Measurements from ENCODE around the gene IPPK.

IPPK gene

GRCh38 chr9:92655366-92655765, 14.6 kb downstream of the IPPK start:
- H3K27ac Mint-ChIP-seq = no peak overlapping the region

GRCh38 chr9:92654481-92655301, 15.2 kb downstream of the IPPK start:
- peaks cover 39% of the 10 kb centered on the region for H3K36me3 Mint-ChIP-seq (ENCODE audit: low read depth)
- TF ChIP-seq, protein P1, sequence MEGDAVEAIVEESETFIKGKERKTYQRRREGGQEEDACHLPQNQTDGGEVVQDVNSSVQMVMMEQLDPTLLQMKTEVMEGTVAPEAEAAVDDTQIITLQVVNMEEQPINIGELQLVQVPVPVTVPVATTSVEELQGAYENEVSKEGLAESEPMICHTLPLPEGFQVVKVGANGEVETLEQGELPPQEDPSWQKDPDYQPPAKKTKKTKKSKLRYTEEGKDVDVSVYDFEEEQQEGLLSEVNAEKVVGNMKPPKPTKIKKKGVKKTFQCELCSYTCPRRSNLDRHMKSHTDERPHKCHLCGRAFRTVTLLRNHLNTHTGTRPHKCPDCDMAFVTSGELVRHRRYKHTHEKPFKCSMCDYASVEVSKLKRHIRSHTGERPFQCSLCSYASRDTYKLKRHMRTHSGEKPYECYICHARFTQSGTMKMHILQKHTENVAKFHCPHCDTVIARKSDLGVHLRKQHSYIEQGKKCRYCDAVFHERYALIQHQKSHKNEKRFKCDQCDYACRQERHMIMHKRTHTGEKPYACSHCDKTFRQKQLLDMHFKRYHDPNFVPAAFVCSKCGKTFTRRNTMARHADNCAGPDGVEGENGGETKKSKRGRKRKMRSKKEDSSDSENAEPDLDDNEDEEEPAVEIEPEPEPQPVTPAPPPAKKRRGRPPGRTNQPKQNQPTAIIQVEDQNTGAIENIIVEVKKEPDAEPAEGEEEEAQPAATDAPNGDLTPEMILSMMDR (IDR thresholded peaks at IDR 0.05) = no peak
- H3K27ac Mint-ChIP-seq = peak overlapping the region; percentile 71
- no peak for DNase-seq
- H3K9me3 Mint-ChIP-seq = no peaks in the 10 kb centered on the region
- H3K27me3 Mint-ChIP-seq (ENCODE audit: low read depth, poor library complexity) = no peaks in the 10 kb centered on the region
- peaks cover 3% of the 10 kb centered on the region for H3K4me1 Mint-ChIP-seq
- H3K4me3 Mint-ChIP-seq = no peak overlapping the region

More at GRCh38 chr9:92655366-92655765, 14.6 kb downstream of the IPPK start:
- peaks cover 10% of the 10 kb centered on the region for H3K4me1 Mint-ChIP-seq
- DNase-seq = no peak
- H3K4me3 Mint-ChIP-seq = no peak overlapping the region
- H3K36me3 Mint-ChIP-seq (ENCODE audit: low read depth) = peaks cover 35% of the 10 kb centered on the region
- H3K27me3 Mint-ChIP-seq (ENCODE audit: low read depth, poor library complexity) = no peaks in the 10 kb centered on the region
- H3K9me3 Mint-ChIP-seq = no peaks in the 10 kb centered on the region
- TF ChIP-seq, protein P1 (IDR thresholded peaks at IDR 0.05) = no peak

DNA sequence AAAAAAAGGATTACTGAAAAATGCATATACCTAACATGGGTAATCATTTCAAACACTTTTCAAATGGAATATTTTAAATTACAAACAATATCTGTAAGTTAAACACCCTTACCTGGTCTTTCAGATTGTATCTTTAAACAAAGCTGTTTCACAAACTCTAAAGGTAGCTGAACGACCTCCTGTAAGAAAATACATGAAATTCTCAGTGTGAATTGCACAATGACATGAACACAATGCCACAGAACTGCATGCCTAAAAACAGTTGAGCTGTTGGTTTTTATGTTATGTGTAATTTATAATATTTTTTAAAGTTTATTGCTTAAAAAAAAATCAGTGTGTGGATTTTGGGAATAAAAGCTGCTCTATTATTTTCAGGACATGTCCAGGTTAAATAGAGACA, 17.5 kb downstream of the IPPK start:
- H3K9me3 Mint-ChIP-seq = no peaks in the 10 kb centered on the region
- no peak overlapping the region for H3K4me3 Mint-ChIP-seq
- H3K4me1 Mint-ChIP-seq = no peaks in the 10 kb centered on the region
- peaks cover 55% of the 10 kb centered on the region for H3K36me3 Mint-ChIP-seq (ENCODE audit: low read depth)
- H3K27me3 Mint-ChIP-seq (ENCODE audit: low read depth, poor library complexity) = no peaks in the 10 kb centered on the region
- DNase-seq = no peak
- TF ChIP-seq, protein P1 (IDR thresholded peaks at IDR 0.05) = no peak
- no peak overlapping the region for H3K27ac Mint-ChIP-seq

DNA sequence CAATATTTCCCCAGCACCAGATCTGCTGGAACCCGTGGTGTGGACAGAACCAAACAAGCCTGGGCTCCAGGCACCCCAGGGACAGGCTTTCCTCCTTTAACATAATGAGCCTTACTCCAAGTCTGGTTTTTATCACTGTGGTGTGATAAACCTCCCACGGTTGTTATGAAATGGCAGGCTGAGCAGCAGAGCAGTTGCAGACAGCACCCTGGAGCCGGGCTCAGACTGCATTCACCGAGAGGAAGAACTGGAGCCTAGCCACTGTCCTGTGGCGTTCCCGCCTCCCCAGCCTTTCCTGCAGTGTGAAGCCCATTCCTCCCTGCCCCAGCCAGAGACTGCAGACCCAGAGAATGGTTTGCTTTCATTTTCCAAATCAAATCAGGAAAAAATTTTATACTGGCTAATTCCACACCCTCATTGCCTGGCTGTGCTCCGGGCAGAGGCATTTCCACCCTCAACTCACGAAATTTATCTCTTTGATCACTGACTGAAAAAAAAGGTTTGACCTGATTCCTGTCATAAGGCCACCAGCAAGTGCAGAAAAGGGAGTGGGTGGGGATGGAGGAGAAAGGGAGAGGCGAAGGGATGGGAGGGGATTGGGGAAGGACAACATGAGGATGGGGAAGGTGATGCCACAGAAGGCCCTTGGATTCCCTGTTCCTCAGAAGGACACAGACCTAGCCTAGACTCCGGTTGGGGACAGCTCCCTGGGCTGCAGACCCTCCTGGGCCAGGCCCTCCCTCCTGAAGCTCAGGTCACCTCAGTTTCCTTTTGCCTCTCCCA, 18.9 kb downstream of the IPPK start:
- Mint-ChIP-seq H3K36me3 (ENCODE audit: low read depth) (peaks cover 64% of the 10 kb centered on the region), H3K4me3 (no peak overlapping the region), H3K9me3 (no peaks in the 10 kb centered on the region), H3K4me1 (no peaks in the 10 kb centered on the region), H3K27ac (no peak overlapping the region), H3K27me3 (ENCODE audit: low read depth, poor library complexity) (no peaks in the 10 kb centered on the region)
- DNase-seq = no peak
- TF ChIP-seq, protein P1 (IDR thresholded peaks at IDR 0.05) = no peak

DNA sequence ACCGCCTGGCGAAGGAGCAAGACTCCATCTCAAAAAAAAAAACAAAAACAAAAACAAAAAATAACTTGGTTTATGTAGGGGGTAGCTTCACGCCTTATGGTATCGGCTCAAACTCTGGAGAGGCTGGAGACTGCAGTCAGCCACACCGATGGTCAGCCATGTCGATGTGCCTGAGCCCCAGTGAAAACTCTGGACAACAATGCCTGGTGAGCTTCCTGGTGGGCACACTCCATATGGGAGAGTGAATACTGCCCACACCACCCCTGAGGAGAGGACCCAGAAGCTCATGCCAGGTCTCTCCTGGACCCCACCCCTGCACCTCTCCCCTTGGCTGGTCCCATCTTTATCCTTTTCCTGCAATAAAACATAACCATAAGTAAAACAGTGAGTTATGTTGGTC, 19.6 kb downstream of the IPPK start:
- H3K9me3 Mint-ChIP-seq = no peaks in the 10 kb centered on the region
- no peaks in the 10 kb centered on the region for H3K27me3 Mint-ChIP-seq (ENCODE audit: low read depth, poor library complexity)
- H3K4me3 Mint-ChIP-seq = no peak overlapping the region
- H3K27ac Mint-ChIP-seq = no peak overlapping the region
- peaks cover 68% of the 10 kb centered on the region for H3K36me3 Mint-ChIP-seq (ENCODE audit: low read depth)
- no peak for DNase-seq
- no peaks in the 10 kb centered on the region for H3K4me1 Mint-ChIP-seq
- TF ChIP-seq, protein P1 (IDR thresholded peaks at IDR 0.05) = no peak
